NK-92 (cell line): ENCODE measurements around the gene DCDC2B.
"Not testable (repeated sequence)": the region's sequence is repeated elsewhere in the genome, so short reads cannot be mapped to it uniquely, and the experiment has no call there.

Source experiments
- DNase-seq: peaks from one replicate; lab custom pipeline; 2025; ENCODE audit not compliant: unreplicated experiment; lab: John Stamatoyannopoulos, UW

Gene DCDC2B

GRCh38 chr1:32255072-32256071 is 46.5 kb downstream of the DCDC2B start:
- no peak for DNase-seq

- DNase-seq, result no peak
These were observed 47.8 kb downstream of the DCDC2B start for GRCh38 chr1:32256473-32257226.

- DNase-seq, result no peak
These were observed 48.3 kb downstream of the DCDC2B start for GRCh38 chr1:32257227-32257508.

- not testable (repeated sequence) for DNase-seq
These were observed 54.3 kb downstream of the DCDC2B start for GRCh38 chr1:32263236-32263593.

GRCh38 chr1:32263744-32264143 is 54.9 kb downstream of the DCDC2B start:
- DNase-seq, result no peak
